ENCODE measurements around the gene ACTBL2. TPM values are rescaled to one million over a fixed set of nuclear protein-coding genes. Genes with fewer than 3 reads are reported as not detected.
A peak's percentile ranks its signal among the peaks of the same experiment; 100 is the strongest.

Gene ACTBL2
- polyA plus RNA-seq, 2 of the 4 experiments (the other 2 are of a cell fraction) = 0.06 TPM

DNA sequence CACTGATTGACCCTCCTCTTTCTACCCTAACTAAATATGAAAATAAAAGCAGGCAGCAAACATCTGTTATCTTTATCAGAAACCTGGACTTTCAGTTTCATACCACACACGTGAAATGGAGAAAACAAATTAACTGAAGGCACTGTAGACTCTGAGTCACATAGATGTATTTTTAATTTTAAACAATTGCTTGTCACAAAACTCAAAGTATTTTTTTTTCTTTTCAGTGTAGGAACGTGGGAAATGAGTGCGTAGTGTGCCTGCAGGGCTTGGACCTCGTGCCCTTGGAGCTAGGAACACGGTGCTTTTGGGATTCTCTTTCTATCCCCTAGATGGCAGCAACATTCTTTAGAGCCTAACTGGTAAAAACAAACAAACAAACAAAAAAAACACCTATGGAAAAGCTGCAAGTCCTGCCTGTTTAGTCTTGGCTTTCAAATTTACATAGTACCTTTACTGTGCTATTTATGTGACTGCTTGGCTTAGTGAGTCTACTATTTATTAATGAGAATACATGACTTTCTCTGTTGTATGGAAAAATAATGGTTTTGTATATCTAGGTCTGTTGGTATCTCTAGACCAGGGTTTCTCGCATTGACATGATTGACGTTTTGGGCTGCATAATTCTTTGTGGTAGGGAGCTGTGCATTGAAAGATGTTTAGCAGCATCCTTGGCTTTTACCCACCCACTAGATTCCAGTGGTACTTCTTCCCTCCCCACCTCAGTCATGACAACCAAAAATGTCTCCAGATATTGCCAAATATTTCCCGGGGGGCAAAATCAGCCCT lies 16.8 kb upstream of the ACTBL2 start:
- peak overlapping the region; percentile 72 for H3K4me2 ChIP-seq
- ChIA-PET POLR2A (interaction anchor here (0.6 to 1.9 kb wide), 6 partner anchors 280 to 961 kb away, joined by 3 to 16 read pairs (median 4); partner anchors contain the start of gene PLK2), CTCF (interaction anchor here (0.6 to 8.0 kb wide), 56 partner anchors 8 to 1348 kb away, joined by 3 to 119 read pairs (median 4); partner anchors contain the start of gene PLK2)
- 35% methylated on average over 8 of the region's 8 CpGs for whole genome bisulfite sequencing (ENCODE audit: missing lambda C conversion rate)
- ATAC-seq (peak; percentile 85; a peak in 5 of 6 replicates), DNase-seq (ENCODE audit: low read depth in 1 of 2, low spot score in 1 of 2) (peak; percentile 47 to 74), FAIRE-seq (peak; percentile 59)
- peak overlapping the region; percentile 57 to 66 for H3K27ac ChIP-seq
- H3K4me3 ChIP-seq = peak overlapping the region; percentile 23; the same call in 1 of the 3 replicates
- H3K4me1 ChIP-seq = peaks cover 21% of the 10 kb centered on the region
- H3K9me3 ChIP-seq = no peaks in the 10 kb centered on the region
- no peak for TF ChIP-seq TP53 (CRISPR knock-in tag; IDR thresholded peaks at IDR 0.05)
- TF ChIP-seq, protein P1, sequence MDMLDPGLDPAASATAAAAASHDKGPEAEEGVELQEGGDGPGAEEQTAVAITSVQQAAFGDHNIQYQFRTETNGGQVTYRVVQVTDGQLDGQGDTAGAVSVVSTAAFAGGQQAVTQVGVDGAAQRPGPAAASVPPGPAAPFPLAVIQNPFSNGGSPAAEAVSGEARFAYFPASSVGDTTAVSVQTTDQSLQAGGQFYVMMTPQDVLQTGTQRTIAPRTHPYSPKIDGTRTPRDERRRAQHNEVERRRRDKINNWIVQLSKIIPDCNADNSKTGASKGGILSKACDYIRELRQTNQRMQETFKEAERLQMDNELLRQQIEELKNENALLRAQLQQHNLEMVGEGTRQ (IDR thresholded peaks at IDR 0.05) = no peak
- no peak for TF ChIP-seq RNF2 (IDR thresholded peaks at IDR 0.05; ENCODE audit: borderline replicate concordance, low read depth)
- no peak for TF ChIP-seq GATA3 (IDR thresholded peaks at IDR 0.05; ENCODE audit: borderline replicate concordance)
- TF ChIP-seq, protein P2, sequence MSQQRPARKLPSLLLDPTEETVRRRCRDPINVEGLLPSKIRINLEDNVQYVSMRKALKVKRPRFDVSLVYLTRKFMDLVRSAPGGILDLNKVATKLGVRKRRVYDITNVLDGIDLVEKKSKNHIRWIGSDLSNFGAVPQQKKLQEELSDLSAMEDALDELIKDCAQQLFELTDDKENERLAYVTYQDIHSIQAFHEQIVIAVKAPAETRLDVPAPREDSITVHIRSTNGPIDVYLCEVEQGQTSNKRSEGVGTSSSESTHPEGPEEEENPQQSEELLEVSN (IDR thresholded peaks at IDR 0.05; ENCODE audit: borderline replicate concordance, low read depth) = peak; percentile 56; the same call in 1 of the 2 replicates
- TF ChIP-seq HOXB5 (CRISPR knock-in tag; IDR thresholded peaks at IDR 0.05) = no peak
- no peak for TF ChIP-seq RCOR1 (IDR thresholded peaks at IDR 0.05; ENCODE audit: low read depth, low read length)
- TF ChIP-seq, protein P3, sequence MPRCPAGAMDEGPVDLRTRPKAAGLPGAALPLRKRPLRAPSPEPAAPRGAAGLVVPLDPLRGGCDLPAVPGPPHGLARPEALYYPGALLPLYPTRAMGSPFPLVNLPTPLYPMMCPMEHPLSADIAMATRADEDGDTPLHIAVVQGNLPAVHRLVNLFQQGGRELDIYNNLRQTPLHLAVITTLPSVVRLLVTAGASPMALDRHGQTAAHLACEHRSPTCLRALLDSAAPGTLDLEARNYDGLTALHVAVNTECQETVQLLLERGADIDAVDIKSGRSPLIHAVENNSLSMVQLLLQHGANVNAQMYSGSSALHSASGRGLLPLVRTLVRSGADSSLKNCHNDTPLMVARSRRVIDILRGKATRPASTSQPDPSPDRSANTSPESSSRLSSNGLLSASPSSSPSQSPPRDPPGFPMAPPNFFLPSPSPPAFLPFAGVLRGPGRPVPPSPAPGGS (IDR thresholded peaks at IDR 0.05) = no peak
- no peak for TF ChIP-seq CBX8 (IDR thresholded peaks at IDR 0.05)
- no peak for TF ChIP-seq NR3C1 (IDR thresholded peaks at IDR 0.05)
- no peak; the same call in 1 of the 2 replicates for TF ChIP-seq ZSCAN20 (CRISPR knock-in tag; IDR thresholded peaks at IDR 0.05)
- TF ChIP-seq, protein P4, sequence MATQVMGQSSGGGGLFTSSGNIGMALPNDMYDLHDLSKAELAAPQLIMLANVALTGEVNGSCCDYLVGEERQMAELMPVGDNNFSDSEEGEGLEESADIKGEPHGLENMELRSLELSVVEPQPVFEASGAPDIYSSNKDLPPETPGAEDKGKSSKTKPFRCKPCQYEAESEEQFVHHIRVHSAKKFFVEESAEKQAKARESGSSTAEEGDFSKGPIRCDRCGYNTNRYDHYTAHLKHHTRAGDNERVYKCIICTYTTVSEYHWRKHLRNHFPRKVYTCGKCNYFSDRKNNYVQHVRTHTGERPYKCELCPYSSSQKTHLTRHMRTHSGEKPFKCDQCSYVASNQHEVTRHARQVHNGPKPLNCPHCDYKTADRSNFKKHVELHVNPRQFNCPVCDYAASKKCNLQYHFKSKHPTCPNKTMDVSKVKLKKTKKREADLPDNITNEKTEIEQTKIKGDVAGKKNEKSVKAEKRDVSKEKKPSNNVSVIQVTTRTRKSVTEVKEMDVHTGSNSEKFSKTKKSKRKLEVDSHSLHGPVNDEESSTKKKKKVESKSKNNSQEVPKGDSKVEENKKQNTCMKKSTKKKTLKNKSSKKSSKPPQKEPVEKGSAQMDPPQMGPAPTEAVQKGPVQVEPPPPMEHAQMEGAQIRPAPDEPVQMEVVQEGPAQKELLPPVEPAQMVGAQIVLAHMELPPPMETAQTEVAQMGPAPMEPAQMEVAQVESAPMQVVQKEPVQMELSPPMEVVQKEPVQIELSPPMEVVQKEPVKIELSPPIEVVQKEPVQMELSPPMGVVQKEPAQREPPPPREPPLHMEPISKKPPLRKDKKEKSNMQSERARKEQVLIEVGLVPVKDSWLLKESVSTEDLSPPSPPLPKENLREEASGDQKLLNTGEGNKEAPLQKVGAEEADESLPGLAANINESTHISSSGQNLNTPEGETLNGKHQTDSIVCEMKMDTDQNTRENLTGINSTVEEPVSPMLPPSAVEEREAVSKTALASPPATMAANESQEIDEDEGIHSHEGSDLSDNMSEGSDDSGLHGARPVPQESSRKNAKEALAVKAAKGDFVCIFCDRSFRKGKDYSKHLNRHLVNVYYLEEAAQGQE (IDR thresholded peaks at IDR 0.05) = no peak
- TF ChIP-seq NPAS2 (CRISPR knock-in tag; IDR thresholded peaks at IDR 0.05; ENCODE audit: borderline replicate concordance) = no peak
- no peak for TF ChIP-seq EHF (CRISPR knock-in tag; IDR thresholded peaks at IDR 0.05)
- no peak for TF ChIP-seq PHF8 (IDR thresholded peaks at IDR 0.05; ENCODE audit: borderline replicate concordance, low read depth)
- no peak for TF ChIP-seq KDM5A (IDR thresholded peaks at IDR 0.05)
- TF ChIP-seq KDM1A (IDR thresholded peaks at IDR 0.05; ENCODE audit: low read depth) = no peak
- no peak for TF ChIP-seq RARB (CRISPR knock-in tag; IDR thresholded peaks at IDR 0.05)
- TF ChIP-seq HEYL (CRISPR knock-in tag; IDR thresholded peaks at IDR 0.05) = no peak
- TF ChIP-seq FOXS1 (CRISPR knock-in tag; IDR thresholded peaks at IDR 0.05) = no peak
- no peak for TF ChIP-seq NFE2L2 (conservative IDR thresholded peaks at IDR 0.05; ENCODE audit: low read length)
- TF ChIP-seq, protein P5, sequence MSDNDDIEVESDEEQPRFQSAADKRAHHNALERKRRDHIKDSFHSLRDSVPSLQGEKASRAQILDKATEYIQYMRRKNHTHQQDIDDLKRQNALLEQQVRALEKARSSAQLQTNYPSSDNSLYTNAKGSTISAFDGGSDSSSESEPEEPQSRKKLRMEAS (IDR thresholded peaks at IDR 0.05) = peak; percentile 87
- TF ChIP-seq POLR2AphosphoS2 (conservative IDR thresholded peaks at IDR 0.05; ENCODE audit: low read length) = no peak
- peak; percentile 91 for TF ChIP-seq SMC3 (IDR thresholded peaks at IDR 0.05)
- TF ChIP-seq CHD4 (IDR thresholded peaks at IDR 0.05; ENCODE audit: borderline replicate concordance) = no peak
- no peak for TF ChIP-seq CHD2 (IDR thresholded peaks at IDR 0.05; ENCODE audit: low read length, partially characterized antibody)
- no peak for TF ChIP-seq HOXB13 (CRISPR knock-in tag; IDR thresholded peaks at IDR 0.05; ENCODE audit: low read depth)
- TF ChIP-seq EHMT2 (IDR thresholded peaks at IDR 0.05; ENCODE audit: low read depth) = no peak
- TF ChIP-seq FOSL2 (IDR thresholded peaks at IDR 0.05) = no peak
- no peak for TF ChIP-seq FOSL2 (CRISPR knock-in tag; IDR thresholded peaks at IDR 0.05)
- TF ChIP-seq, protein P6, sequence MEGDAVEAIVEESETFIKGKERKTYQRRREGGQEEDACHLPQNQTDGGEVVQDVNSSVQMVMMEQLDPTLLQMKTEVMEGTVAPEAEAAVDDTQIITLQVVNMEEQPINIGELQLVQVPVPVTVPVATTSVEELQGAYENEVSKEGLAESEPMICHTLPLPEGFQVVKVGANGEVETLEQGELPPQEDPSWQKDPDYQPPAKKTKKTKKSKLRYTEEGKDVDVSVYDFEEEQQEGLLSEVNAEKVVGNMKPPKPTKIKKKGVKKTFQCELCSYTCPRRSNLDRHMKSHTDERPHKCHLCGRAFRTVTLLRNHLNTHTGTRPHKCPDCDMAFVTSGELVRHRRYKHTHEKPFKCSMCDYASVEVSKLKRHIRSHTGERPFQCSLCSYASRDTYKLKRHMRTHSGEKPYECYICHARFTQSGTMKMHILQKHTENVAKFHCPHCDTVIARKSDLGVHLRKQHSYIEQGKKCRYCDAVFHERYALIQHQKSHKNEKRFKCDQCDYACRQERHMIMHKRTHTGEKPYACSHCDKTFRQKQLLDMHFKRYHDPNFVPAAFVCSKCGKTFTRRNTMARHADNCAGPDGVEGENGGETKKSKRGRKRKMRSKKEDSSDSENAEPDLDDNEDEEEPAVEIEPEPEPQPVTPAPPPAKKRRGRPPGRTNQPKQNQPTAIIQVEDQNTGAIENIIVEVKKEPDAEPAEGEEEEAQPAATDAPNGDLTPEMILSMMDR (IDR thresholded peaks at IDR 0.05) = peak; percentile 92
- TF ChIP-seq MAFK (IDR thresholded peaks at IDR 0.05; ENCODE audit: partially characterized antibody) = no peak
- TF ChIP-seq RFX5 (IDR thresholded peaks at IDR 0.05) = no peak
- no peak for TF ChIP-seq BHLHE40 (IDR thresholded peaks at IDR 0.05; ENCODE audit: low read depth, low read length)

Data from A549 (cell line).